GM18517 (cell line): ENCODE data around the gene HAND2.

Experiments used
- ATAC-seq: cut with Tn5 transposase; IDR thresholded peaks from one replicate; pipeline ENCODE4 v1.9.1; 2021; ENCODE audit warnings: mild to moderate bottlenecking, moderate library complexity; ENCODE audit not compliant: unreplicated experiment

HAND2 gene

DNA sequence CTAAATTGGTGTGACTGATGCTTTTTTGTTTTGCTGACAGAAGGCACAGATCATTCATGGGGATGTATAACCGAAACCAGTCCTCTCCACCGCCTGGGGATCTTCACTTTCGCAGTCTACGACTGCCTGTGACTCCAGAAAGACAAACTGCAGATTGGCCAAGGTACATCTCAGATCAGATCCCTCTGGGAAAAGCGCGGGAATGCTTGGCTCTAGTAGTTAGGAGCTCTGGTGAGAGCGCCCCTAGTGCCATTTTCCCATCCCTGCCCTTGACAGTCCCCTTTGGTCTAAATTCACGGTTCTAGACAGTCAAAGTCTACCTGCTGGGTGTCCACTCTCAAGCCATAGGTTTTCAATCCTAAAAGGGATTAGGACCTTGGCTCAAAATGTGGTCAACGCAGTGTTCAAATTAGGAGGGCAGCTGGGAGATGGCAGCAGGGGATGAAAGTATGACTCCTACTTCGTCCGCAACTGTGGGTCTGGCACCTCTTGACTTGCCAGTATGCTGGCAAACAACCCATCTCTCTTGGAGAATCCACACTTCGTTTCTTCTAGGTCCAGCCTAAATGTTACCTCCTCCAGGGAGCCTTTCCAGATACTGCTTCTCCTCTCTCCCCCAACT lies 6.9 kb upstream of the HAND2 start:
- no peak for ATAC-seq

DNA sequence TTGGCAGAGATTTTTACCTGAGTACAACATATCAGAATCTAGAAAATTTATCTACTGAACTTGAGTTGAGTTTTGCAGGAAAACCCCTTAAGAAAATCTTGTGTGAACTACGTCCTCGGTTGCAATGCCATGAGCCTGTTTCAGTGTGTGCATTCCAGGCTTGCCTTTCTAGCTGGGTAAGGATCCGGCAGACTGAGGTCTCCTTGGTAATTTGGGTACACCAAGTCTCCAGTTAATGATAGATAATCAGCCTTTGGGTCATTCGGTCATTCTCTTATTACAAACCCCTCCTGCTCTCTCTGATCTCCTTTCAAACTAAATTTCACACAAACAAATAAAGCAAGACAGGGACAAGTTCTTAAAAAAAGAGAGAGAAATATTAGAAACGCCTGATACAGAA lies 5.9 kb upstream of the HAND2 start:
- ATAC-seq: no peak

DNA sequence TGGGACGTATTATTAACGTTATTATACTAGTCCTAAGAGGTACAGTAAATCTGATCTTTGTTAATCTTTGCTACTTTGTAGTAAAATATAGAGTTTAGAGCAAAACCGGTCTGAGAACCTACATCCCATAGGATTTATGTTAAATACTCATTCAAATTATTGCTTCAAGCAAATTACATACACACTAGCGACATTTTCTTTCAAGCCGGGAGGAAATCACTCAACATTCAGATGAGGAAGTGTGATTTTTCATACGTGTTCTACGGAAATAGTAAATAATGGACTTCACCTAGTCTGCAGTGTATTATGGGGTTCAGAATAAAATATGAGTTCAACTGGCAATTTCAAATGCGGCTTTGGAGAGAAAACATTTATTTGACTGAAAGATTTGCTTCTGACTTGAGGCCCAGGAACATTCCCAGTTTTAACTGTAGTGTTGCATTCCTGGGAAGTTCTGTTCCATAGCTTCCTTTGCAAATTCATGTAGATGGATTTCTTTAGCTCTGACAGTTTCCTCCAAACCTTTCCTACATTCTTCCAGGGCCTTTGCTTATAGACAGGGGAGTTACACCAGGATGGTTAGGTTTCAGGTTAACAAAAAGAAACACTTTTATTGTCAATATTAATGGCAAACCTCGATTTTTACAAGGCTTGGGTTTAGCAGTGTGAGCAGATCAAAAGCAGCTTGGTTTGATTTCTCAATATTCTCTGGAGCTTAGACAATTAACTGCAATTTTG lies 5.3 kb upstream of the HAND2 start:
- no peak for ATAC-seq

GRCh38 chr4:173534434-173534833 lies 4.4 kb upstream of the HAND2 start:
- no peak for ATAC-seq

DNA sequence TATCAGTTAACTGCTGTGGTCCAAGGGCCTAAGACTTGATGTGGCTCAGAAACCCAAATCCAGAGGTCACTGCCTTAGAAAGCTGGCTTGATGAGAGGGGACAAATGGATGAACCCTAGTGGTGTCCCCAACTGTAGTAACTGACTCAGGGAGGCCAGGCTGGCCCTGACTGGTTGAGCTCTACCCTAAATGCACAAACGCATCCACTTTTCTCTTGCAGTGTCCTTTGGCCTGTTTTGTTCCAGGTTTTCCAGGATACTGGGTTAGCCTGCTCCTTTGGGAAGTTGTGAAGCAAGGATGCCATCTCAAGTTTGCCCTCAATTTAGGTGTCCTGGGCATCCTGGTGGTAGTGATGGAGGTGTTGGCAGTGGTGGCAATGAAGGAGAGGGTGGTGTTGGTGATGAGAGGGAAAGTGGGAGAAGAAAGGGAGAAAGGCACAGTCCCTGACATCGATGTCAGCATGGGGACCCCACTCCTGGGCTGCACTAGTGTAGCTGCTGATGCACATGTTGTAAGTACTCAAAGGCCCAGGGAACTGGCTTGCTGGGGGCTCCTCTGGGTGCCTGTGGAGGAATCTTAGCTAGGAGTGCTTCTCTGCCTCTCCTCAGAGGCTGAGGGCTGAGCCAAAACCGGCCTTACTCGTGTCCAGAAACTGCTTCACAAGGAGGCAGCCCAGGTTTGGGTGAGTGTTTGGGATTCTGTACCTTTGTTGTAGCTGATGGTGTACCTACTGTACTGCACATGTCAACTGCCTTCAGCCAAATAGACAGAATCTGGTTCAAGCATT lies 2.9 kb upstream of the HAND2 start:
- no peak for ATAC-seq

DNA sequence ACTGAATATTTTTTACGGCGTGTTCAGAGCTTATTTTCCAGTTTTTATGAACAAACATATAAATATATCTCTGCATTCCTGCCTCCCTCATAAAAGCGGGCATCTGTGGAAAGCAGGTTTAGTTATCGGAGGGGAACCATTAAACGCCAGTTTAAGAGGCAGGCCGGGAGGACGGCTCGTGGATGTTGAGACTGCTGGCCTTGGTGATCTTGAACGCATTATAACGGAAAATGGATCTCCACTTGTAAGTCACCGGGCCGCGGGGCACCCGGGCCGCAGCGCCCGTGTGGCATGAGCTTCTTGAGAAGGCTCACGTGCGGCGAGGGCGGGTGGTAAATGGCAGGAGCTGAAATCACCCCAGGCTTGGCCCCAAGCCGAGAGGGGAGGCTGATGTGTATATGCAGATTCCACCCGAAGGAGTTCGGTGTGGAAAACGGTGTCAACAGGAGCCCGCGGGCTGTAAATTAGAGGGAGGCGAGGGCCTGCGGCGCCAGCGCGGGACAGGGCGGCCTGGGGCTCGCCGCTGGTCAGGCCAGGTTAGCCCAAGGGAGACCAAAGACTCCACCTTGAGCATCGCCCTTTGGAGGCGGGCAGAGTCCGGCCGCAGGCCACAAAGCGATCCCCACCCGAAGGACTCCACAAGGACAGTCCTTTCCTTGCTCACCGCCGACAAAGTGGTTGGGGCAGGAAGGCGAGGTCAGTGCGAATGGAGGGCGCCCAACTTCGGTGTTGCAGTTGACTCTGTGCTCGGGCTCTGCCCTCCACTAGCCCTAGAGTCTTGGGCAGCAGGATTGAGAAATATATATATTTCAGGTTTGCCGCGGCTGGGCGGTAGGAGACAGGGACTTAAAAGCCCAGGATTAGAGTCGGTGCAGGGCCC lies 1.3 kb upstream of the HAND2 start:
- no peak for ATAC-seq

GRCh38 chr4:173530326-173531085 lies 477 bp upstream of the HAND2 start:
- no peak for ATAC-seq

- ATAC-seq: no peak
Observed at GRCh38 chr4:173528378-173529321, 1.4 kb downstream of the HAND2 start.

DNA sequence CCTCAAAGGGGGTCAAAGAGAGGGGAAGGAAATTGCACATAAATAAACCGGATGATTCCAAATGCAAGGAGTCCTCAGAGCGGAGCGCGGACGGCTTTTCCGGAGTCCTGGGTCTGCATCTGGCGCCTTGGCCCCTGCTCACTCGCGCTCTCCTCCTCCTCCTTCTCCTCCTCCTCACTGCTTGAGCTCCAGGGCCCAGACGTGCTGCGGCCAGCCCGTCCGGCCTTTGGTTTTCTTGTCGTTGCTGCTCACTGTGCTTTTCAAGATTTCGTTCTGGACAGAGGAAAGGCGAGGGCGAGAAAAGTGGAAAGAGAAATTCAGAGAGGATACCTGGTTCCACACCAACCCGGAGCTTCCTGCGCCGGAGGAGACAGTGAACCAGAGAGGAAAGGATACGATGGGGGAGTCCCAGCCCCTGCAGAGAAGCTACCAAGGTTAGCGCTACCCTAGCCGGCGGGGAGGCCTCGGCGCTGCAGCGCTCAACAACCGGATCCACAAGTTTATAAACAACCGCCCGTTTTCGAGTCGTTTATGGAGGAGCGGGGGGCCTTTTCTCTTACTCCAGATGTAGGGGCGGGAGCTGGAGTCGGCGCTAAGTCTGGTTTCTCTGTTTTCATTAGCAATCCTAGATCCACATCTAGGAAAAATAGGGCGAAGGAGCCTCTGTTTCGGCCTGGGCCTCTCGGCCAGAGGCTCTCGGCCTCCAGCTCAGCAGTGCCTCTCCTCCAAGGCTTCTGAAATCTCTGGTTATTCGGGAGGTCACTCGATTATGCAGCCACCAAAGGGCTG lies 2.7 kb downstream of the HAND2 start:
- ATAC-seq: no peak

DNA sequence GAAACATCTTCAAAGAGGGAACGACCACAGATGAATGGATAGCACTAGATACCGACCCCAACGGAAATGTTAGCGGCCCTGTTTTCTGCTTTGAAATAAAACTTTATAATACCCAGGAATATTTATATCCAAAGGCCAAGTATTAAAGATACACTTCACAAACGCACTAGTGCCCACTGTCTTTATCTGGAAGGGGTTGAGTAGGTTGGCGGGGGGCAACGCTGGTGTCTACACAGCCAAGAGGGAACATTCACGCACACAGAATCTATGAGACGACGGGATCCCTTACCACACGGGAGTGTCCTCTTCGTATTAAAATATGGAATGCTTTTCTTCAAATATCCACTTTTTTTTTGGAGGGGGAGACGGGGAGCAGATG lies 3.3 kb downstream of the HAND2 start:
- ATAC-seq: no peak

DNA sequence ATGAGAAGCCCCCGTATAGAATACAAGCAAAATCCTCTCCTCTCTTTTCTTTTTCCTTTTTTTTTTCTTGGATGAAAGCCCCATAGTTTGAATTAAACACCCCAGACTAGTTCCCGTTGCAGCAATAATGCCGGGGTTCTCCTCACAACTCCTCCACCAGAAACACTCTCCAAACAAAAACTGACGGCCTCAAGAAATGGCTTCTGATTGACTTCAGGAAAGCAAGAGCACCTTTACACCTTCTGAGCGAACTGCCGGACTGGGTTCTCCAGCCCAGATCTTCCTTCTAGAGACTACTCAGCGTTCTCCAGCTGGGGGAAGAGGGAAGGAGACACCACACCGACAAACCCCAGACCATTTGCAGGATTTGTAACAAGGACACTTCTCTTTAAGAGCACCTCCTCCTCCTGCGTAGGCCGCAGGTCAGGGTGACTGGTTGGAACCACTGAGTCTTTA lies 4.0 kb downstream of the HAND2 start:
- ATAC-seq: no peak

DNA sequence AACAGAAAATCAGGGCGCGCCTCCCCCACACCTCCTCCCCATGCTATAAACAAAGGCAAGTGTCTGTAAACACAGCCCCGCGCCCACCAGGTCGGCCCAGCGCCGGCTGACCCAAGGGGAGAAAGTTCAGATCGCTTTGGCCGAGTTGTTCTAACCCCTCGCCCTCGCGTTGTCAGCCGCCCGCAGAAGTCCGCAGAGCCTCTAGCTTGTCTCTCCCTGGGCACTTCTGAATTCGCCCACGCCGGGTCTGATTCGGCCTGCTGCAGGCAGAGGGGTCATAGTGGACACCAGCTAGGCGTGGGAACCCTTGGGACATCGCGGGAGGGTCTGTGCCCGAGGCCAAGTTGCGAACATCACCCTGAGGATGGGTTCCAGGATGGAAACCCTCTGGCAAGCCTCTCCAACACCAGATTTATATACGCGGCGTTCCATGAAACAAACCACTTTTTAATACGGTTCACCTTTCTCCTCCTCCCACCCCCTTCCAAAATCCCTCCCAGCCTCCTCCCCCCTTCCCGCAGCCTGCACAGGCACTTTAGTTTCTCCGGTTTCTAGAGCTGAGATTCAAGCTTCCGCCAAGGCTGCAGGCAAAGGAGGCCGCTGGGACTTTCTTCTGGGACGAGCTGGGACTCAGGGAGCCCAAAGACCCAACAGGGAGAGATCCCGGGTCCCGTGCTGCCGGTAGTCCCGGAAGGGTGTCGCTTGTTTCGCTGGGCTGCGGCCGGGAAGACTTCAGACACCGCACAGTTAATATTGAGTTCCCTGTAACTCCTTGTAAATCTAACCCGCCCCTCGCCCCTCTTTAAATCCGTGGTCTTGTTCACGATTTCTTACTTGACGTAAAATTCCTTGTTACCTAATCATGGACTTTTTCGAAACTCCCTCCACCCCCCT lies 4.7 kb downstream of the HAND2 start:
- no peak for ATAC-seq

GRCh38 chr4:173524218-173525117 lies 5.6 kb downstream of the HAND2 start:
- ATAC-seq: no peak

GRCh38 chr4:173522951-173523395 lies 7.1 kb downstream of the HAND2 start:
- no peak for ATAC-seq

- ATAC-seq: no peak
Observed at GRCh38 chr4:173522160-173522950, 7.7 kb downstream of the HAND2 start.
